Activated gamma-delta T cell treated with anti-CD3 and anti-CD28 coated beads, Interleukin-2, amount 50 U/mL, for 16 hours (primary cell): Measurements from ENCODE around the gene CHRNA1.
A peak's percentile ranks its signal among the peaks of the same experiment; 100 is the strongest.

Experiments
- DNase-seq: peaks from one replicate; pipeline ENCODE4 v3.0.0-alpha.2; 2020; ENCODE audit warnings: low read depth

The CHRNA1 gene

DNA sequence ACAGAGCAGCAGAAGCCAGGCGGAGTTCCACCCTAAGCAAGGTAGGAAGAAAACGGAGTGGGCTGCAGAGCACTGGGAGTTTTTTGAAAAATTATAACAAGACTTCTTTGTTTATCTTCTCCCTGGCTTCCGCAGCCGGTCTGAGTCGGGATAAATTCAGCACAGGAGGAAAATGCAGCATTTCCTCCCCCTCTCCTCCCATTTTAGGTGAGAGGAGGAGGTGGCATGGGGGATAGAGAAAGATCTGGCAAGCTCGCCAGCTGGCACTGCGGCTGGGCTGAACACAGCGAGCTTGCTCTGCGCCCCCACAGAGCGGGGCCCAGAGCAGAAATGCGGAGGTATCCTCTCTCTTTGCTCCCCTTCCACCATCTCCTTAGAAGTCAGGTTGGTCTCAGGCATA lies 17.7 kb upstream of the CHRNA1 start:
- DNase-seq = no peak

DNA sequence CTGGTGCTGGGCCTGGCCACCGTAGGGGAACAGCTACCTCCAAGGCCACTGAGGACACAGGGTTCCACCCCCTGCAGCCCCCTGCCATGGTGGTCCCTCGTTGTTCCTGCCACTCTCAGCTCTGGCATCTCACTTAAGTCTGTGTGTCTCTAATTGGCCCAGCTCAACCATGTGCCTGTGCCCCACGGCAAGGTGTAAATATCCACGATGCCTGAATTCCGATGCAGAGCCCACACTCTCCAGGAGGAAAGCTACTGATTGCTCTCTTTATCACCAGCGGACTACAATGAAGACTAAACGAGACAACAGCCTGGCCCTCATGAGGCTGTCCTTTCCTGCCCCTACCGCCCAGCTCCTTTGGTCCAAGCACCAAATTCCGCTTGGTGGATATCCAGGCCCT lies 17.0 kb upstream of the CHRNA1 start:
- no peak for DNase-seq

- DNase-seq = no peak
Measured at GRCh38 chr2:174780856-174781255, 16.6 kb upstream of the CHRNA1 start.

GRCh38 chr2:174780191-174780840 lies 16.0 kb upstream of the CHRNA1 start:
- DNase-seq = no peak

- DNase-seq = no peak
Measured at GRCh38 chr2:174779361-174779928, 15.2 kb upstream of the CHRNA1 start.

DNA sequence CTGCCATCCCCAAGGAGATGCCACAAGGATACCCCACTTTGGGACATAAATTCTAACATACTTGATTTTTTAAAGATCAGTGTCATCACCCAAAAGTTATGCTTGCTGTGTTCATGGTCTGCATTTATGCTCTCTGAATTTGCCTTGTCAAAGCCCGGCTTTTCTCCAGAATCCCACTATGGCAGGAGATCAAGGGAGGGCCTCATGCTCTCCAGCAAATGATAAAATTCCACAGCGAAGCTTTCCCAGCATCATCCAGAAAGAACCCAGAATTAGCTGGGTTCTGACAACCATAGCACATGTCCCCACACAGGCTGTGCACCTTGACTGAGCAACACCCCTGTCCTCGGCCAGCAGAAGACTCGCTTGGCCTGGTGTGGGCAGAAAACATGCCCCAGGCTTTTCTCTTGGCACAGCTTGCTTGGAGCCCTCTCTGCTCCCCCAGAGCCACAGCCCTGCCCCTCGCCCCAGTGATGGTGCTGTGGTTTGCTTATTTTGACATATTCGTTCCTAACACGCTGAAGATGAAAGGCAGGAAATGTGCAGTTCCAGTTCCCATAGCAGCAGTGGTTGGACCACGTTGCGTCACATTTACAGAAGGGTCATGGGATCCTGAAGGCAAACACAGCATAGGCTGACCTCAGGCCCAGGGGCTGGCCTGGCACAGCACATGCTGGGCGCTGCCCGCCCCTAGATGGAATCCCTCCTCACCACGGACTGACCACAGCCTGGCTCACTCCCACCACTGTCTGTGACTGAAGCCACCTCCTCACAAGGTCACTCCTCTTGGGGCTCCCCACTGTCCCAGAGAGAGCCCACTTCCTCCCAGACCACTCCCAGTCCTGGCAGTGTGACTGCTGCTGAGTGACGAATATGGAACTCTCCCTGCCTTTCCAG lies 14.1 kb upstream of the CHRNA1 start:
- peak; percentile 56 for DNase-seq

GRCh38 chr2:174777347-174778084 lies 13.2 kb upstream of the CHRNA1 start:
- DNase-seq = no peak

GRCh38 chr2:174776675-174777074 lies 12.4 kb upstream of the CHRNA1 start:
- no peak for DNase-seq

DNA sequence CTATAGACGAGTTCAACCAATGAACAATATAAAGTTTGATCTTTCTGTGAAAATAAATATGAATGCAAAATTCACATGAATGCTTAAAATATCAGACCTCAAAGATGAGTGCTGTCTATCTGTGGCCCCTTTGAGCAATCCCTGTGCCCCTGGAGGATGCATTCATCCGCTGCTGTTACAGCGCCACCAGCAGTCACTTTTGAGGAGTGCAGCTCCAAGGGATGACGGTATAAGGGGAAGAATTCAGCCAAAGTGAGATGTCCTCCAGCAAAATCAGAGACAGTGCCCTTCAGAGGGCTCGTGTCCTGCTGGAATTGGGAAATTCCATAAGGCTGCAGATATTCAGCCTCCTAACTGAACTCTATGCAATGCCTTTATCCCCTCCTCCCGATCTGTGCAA lies 12.0 kb upstream of the CHRNA1 start:
- no peak for DNase-seq

GRCh38 chr2:174775571-174775980 lies 11.3 kb upstream of the CHRNA1 start:
- no peak for DNase-seq

DNA sequence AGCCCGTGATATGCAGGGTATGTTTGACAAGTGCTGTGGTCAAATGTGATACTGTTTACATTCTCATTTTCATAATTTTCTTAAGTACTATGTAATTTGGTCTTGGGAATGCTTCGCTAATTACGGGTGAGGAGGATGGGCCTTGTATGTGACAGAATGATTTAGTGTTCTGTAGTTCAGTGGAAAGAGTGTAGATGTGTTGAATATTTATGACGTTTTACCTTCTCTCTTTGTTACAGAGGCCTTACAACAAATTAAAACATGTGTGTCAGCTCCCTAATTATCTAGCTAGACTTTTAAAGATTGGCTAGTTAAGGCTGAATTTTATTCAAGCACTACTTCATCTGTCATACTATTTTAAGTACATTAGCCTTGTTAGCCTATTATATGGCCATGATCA lies 10.6 kb upstream of the CHRNA1 start:
- DNase-seq = no peak

DNA sequence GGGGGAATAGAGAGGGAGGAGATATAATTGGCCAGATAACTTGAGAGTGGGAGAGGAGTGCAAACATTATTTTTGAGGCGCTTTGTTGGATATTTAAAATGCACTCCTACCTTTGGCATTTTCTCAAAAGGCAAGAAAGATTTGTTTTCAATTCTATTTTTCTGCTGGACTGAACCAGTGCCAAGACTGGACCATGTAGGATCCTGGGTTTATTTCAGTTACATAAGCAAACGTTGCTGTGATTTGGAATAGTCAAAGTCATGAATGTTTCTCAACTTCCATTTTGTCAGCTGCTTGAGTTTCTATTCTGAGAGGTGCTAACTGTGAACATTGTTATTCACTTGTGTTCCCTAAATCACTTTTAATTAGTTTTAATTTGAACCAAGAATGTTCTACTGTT lies 8.9 kb upstream of the CHRNA1 start:
- DNase-seq = no peak

DNA sequence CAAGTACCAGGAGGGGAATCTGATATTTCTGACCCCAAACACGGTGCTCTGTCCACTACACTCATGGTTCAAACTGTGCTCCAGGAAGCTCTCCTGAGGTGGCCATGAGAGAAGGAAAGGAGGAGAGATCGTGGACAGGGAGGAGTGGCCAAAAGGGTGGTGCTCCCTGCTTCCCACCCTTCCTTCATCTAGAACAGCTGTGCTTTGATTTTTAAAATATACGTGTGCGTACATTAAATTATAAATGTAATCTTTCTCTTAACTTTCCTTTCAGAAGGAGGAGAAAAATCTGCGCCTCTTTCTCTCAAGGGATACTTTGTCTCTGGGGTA lies 8.2 kb upstream of the CHRNA1 start:
- no peak for DNase-seq

DNA sequence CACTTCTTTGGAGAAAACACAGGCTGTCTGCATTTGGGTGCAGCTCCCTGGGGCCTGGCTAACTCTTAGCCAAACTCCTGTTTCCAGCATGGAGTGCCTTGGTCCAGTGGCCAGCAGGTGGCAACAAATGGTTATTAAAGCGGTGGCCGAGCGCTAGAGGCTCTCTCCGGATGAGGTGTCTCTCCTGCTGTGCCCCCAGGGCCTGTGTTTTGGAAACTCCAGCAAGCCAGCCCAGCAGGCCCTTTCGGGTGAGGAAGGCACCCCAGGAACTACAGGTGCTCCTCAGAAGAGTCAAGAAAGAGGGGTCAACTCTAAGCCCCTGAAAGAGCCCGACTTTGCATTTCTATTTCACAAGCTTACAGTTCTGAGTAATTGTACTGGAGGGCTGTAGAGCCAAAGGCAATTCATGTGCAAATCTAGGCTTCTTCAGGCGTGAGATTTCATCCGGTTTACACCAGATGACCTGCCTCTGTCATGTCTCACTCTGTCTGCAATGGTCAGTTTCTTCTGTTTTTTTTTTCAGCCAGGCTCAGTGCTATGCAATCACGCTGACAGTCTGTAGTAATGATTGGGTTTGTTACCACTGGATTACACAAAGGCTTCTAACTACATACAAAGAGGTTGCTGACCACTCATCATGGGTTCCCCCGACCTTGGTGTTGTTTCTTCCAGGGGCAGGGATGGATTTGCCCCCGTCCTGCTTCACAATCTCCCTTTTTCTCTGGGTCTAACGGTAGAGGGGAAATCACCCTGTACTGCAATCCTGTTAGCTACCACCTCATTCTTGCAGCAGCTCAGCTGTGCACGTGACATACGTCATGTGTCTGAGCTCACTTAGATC lies 7.6 kb upstream of the CHRNA1 start:
- no peak for DNase-seq

DNA sequence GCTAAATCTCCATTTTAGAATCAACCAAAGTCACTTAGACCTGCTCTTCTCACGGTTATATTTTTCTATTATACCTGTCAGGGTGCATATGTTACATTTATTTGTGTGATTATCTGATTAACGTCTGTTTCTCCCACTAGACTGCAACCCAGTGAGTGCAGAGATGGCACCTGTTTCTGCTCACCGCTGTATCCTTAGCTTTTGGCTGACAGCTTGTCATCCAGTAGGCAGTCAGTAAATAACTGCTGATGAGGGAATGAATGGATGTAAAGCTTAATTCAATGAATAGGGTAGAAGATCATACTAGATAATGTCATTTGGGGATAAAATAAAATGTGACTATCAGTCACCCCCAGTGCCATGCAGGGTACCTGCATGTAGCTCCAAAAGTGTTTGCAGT lies 6.9 kb upstream of the CHRNA1 start:
- no peak for DNase-seq

DNA sequence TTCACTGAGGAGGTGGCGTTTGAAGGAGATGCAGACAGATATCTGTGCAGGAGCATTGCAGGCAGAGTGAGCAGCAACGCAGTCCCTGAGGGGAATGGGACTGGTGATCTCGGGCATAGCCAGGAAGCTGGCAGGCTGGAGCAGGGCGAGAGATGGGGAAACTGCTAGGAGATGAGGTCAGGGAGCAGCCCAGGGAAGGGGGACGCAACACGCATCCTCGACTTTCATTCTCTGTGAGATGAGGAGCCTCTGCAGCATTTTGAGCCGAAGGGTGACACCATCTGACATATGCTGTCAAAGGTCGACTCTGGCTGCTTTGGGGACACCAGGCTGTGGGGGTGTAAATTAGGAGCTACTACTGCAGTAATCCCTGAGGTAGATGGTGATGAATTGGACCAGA lies 4.3 kb upstream of the CHRNA1 start:
- no peak for DNase-seq

GRCh38 chr2:174766271-174766670 lies 2.0 kb upstream of the CHRNA1 start:
- no peak for DNase-seq

- DNase-seq = no peak
Measured at GRCh38 chr2:174765576-174765975, 1.3 kb upstream of the CHRNA1 start.

DNA sequence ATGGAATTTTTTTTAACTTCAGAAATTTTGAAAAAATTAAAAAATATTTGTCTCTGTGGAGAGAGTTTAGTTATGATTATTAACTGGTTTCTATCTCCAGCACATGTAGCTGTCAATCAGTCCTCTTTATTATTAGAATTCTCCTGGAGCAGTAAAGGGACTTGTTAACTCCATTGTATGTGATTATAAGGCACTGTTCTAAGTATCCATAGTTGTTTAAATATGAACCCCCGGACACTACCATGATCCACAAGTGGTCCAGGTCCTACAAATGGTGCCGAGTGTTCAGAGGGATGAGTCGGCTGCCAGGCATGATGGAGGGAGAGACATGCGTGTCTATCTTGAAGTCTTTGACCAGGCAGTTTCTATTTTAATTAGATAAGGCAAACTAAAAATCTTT lies 492 bp downstream of the CHRNA1 start:
- DNase-seq = no peak

GRCh38 chr2:174762464-174762863 lies 1.8 kb downstream of the CHRNA1 start:
- no peak for DNase-seq

- DNase-seq = no peak
Measured at GRCh38 chr2:174761837-174762236, 2.4 kb downstream of the CHRNA1 start.
